ENCODE data around the gene AEBP2.

DNA sequence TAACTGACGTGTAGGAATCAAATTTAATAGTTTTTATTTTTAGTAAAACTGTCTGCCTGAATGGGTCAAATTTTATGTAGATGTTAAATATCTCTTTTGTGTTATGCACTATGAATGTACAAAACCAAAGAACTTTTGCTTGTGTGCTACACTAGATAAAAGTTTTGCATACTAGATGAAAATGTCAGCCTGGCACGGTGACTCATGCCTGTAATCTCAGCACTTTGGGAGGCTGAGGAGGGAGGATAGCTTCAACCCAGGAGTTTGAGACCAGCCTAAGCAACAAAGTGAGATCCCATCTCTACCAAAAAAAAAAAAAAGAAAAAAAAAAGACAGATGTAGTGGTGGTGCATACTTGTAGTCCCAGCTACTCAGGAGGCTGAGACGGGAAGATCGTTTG is 11.1 kb downstream of the AEBP2 start:
- TF ChIP-seq CTCF (IDR thresholded peaks at IDR 0.05; ENCODE audit: insufficient read depth, low read length, poor library complexity, severe bottlenecking) = no peak
- TF ChIP-seq EZH2phosphoT487 (conservative IDR thresholded peaks at IDR 0.05; ENCODE audit: low read length) = no peak
